Measurements from ENCODE around the gene PRKCH.

The PRKCH gene

GRCh38 chr14:61331992-61332657 lies 10.7 kb downstream of the PRKCH start:
- no peak for DNase-seq (ENCODE audit: low read depth)
- TF ChIP-seq MAX (IDR thresholded peaks at IDR 0.05; ENCODE audit: low read depth, low read length) (no peak), MYC (IDR thresholded peaks at IDR 0.05; ENCODE audit: low read depth, low read length) (no peak), CTCF (IDR thresholded peaks at IDR 0.05; ENCODE audit: low read depth, low read length) (no peak), POLR2A (IDR thresholded peaks at IDR 0.05; ENCODE audit: extremely low read depth, insufficient read length) (no peak)
- no peak overlapping the region for H3K4me3 ChIP-seq (ENCODE audit: low read depth, low read length)

- no peak overlapping the region for H3K4me3 ChIP-seq (ENCODE audit: low read depth, low read length)
- TF ChIP-seq CTCF (IDR thresholded peaks at IDR 0.05; ENCODE audit: low read depth, low read length), result no peak
- no peak for TF ChIP-seq POLR2A (IDR thresholded peaks at IDR 0.05; ENCODE audit: extremely low read depth, insufficient read length)
- no peak for TF ChIP-seq MAX (IDR thresholded peaks at IDR 0.05; ENCODE audit: low read depth, low read length)
- no peak for TF ChIP-seq MYC (IDR thresholded peaks at IDR 0.05; ENCODE audit: low read depth, low read length)
- DNase-seq (ENCODE audit: low read depth), result no peak
Measured at GRCh38 chr14:61332658-61333029, 11.3 kb downstream of the PRKCH start.

- DNase-seq (ENCODE audit: low read depth), result no peak
- no peak for TF ChIP-seq CTCF (IDR thresholded peaks at IDR 0.05; ENCODE audit: low read depth, low read length)
- TF ChIP-seq POLR2A (IDR thresholded peaks at IDR 0.05; ENCODE audit: extremely low read depth, insufficient read length), result no peak
- no peak for TF ChIP-seq MAX (IDR thresholded peaks at IDR 0.05; ENCODE audit: low read depth, low read length)
- no peak for TF ChIP-seq MYC (IDR thresholded peaks at IDR 0.05; ENCODE audit: low read depth, low read length)
Measured at GRCh38 chr14:61333087-61333486, 11.7 kb downstream of the PRKCH start.

GRCh38 chr14:61334197-61334701 lies 12.9 kb downstream of the PRKCH start:
- no peak for TF ChIP-seq MAX (IDR thresholded peaks at IDR 0.05; ENCODE audit: low read depth, low read length)
- TF ChIP-seq MYC (IDR thresholded peaks at IDR 0.05; ENCODE audit: low read depth, low read length), result no peak
- H3K4me3 ChIP-seq (ENCODE audit: low read depth, low read length), result no peak overlapping the region
- no peak for DNase-seq (ENCODE audit: low read depth)

More at GRCh38 chr14:61333087-61333486, 11.7 kb downstream of the PRKCH start:
- H3K4me3 ChIP-seq (ENCODE audit: low read depth, low read length), result no peak overlapping the region

GRCh38 chr14:61335049-61335448 lies 13.7 kb downstream of the PRKCH start:
- no peak overlapping the region for H3K4me3 ChIP-seq (ENCODE audit: low read depth, low read length)
- TF ChIP-seq MYC (IDR thresholded peaks at IDR 0.05; ENCODE audit: low read depth, low read length) (no peak), MAX (IDR thresholded peaks at IDR 0.05; ENCODE audit: low read depth, low read length) (no peak), CTCF (IDR thresholded peaks at IDR 0.05; ENCODE audit: low read depth, low read length) (no peak), POLR2A (IDR thresholded peaks at IDR 0.05; ENCODE audit: extremely low read depth, insufficient read length) (no peak)
- no peak for DNase-seq (ENCODE audit: low read depth)

- TF ChIP-seq MAX (IDR thresholded peaks at IDR 0.05; ENCODE audit: low read depth, low read length) (no peak), CTCF (IDR thresholded peaks at IDR 0.05; ENCODE audit: low read depth, low read length) (no peak), MYC (IDR thresholded peaks at IDR 0.05; ENCODE audit: low read depth, low read length) (no peak), POLR2A (IDR thresholded peaks at IDR 0.05; ENCODE audit: extremely low read depth, insufficient read length) (no peak)
Measured at GRCh38 chr14:61335671-61336275, 14.4 kb downstream of the PRKCH start.

More at GRCh38 chr14:61335671-61336275, 14.4 kb downstream of the PRKCH start:
- DNase-seq (ENCODE audit: low read depth), result no peak
- no peak overlapping the region for H3K4me3 ChIP-seq (ENCODE audit: low read depth, low read length)

All from NB4 (cell line).